Measurements from ENCODE around the gene SNRNP200.

The SNRNP200 gene

DNA sequence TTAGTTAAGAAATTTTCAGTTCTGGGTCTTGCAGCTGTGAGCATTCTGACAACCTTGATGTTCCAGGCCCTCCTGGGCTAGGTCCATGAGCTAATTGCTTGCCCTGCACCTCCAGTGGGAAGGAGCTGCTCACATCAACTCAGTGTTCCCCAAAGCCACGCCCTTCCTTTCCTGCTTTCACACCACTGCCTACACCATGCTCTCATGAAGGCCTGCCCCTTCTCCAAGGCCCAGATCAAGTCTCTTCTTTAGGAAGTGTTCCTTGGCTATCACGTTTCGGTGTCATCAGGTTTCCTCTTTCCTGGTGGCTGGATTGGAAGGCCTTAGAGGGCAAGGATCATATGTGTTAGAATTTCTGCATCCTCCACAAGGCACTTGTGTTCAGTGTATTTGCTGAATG, 58.3 kb downstream of the SNRNP200 start:
- no peak for DNase-seq

DNA sequence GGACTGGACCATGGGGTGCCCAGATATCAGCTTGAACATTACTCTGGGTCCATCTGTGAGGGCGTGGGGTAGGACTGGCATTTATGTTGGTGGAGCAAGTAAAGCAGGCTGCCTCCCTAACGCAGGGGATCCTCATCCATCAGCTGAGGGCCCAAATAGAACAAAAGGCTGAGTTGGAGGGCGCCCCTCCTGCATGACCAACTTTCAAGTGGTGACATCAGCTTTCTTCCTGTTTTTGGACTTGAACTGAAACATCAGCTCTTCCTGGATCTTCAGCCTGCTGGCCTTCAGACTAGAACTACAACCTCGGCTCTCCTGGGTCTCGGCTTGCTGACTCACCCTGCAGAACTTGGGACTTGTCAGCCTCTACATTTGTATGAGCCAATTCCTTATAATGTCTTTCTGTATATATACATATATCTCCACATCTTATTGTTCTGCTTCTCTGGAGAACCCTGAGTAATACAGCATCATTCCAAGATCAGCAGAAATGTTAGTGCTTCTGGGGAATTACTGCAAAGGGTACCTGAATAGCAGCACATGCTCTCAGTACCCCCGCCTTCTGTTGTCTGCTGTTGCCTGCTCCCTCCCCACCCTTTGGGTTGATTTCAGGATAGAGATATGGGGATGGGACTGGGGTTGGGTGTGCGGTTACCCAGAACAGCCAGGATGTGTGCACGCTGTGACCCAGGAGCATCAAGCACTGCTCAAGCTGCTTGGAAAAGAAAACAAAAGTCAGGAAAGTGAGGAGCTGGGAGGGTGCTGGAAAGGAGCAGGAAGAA, 59.5 kb downstream of the SNRNP200 start:
- DNase-seq = no peak

DNA sequence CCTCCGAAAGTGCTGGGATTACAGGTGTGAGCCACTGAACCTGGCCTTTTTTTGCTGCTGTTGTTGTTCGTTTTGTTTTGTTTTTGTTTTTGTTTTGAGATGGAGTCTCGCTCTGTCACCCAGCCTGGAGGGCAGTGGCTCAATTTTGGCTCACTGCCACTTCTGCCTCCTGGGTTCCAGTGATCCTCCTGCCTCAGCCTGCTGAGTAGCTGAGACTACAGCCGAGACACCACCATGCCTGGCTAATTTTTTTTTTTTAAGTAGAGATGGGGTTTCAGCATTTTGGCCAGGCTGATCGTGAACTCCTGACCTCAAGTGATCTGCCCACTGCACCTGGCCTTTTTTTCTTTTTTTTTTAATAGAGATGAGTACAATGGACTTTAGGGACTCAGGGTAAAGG, 61.5 kb downstream of the SNRNP200 start:
- no peak for DNase-seq

DNA sequence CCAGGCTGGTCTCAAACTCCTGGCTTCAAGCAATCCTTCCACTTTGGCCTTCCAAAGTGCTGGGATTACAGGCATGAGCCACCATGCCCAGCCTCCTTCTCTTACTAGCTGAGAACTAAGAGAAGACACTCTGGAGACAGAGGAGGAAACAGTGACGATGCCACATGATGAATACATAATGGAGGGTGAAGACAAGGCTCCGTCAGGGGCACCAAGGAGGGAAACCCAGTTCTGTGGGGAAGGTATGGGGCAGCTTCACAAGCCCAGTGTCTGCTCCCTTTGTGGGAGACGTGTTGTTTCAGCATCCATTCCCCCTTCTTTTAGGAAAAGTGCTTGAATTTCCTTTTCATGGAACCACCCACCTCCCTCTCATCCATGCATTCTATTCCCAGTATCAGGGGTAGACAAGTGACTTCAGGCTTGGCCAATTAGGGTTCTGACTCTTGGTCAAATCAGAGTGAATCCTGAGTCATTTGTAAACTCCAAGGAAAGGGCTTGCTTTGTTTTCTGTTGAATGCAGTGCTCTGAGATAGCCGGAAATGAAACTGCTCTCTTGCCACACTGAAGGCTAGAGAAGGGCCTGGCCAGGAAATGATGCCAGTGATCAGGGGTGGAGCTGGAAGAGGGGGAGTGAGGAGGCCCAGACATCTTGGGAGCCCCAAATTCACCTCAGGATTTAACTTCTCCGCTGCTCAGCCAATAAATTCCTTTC, 63.3 kb downstream of the SNRNP200 start:
- peak; percentile 18 for DNase-seq

DNA sequence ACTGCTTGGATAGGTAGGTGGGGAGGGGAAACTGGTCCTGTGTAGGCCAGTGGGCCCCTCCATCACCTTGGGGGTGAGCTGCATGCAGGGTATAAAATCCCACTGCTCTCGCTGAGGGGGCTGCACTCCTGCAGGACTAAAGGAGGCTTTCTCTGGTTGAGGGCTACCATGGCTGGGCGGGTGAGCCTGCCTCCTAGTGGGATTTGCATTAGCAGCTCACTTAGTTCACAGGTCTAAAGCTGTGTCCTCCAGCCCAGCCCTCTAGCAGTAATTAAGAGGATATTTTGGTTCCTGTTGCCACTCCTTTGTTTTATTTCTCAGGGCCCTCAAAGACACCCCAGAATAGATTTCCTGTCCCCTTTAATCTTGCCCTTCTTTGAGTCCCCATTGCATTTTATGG, 64.1 kb downstream of the SNRNP200 start:
- DNase-seq = no peak

DNA sequence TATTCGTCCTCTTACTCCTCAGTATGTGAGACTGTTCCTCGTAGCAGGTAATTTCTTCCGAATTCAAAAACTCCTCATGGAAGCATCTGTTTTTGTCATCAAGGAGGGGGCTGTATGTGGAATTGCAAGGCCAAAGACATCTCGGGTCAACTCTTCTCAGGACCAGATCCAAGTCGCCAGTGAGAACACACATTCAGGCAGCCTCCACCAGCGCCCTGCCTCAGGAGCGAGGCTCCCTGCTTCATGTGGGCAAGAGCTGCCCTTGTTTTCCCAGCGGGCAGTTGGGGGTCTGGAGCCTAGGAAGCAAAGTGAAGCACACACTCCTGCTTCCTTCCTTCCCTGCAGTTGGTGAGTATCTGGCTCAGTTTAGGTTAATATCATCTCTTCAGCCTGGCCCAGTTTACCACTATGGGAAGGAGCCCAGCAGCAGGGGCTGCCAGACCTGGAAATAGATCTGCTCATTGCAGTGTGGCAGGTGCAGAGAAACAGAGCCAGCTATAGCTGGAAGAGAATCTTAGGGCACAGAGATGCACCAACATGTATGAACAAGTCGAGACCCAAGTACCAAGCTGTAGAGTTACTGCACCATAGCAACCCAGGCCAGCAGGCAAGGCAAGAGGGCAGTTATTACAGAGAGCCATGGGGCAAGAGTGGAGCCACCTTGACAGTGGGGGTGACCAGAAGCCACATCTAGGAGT, 64.9 kb downstream of the SNRNP200 start:
- DNase-seq = no peak

DNA sequence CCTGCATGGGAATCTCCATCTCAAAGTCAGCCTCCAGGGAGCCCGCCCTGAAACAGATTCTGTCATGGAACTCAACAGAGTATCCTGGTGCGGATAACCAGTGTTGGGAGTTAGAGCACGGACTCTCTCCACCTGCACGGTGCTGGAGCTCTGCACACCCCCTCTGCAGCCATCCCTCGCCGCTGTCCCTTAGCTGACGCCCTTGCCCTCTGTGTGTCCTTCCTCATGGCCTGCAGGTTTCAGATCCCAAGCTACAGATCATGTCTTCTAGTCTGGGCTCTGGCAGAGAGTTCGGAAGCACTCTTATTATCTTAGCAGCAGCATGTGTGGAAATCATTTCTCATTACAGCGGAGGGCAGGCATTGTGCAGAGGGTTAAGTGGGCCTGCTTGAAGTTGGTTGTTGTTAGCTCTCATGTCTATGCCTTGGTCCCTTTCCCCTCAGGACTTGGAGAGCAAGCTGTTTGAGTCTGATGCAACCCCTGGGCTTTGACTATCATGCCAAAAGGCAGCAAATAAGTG, 65.5 kb downstream of the SNRNP200 start:
- DNase-seq = no peak

DNA sequence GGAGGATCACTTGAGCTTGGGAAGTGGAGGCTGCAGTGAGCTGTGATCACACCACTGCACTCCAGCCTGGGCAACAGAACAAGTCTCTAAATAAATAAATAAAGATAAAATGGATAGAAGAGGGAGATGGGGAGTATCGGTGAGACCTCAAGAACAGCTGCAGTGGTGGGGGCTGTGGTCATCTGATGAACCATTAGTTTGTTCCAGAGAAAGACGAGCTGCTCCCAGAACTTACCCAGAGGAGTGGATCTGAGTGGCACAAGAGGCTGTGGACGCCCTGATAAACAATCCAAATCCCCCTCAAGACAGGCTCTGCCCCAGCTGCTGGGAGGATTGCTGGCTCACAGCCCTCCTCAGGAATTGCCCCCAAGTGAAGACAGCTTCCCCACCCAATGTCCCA, 66.3 kb downstream of the SNRNP200 start:
- DNase-seq = no peak

DNA sequence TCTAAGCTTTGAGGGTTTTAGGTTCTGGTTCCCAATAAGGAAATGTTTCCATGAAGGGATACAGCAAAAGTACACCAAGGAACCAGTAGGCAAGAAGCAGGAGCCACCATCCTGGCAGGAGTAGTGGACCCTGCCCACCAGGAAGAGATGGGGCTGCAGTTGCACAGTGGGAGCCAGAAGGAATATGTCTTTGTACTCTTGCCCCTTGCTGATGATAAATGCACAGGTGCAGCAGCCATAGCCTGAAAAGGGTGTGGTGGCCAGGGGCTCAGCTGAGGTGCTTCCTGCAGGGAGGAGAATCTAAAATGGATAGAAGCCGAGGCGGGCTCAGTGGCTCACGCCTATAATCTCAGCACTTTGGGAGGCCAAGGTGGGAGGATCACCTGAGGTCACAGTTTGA, 67.1 kb downstream of the SNRNP200 start:
- DNase-seq = no peak

DNA sequence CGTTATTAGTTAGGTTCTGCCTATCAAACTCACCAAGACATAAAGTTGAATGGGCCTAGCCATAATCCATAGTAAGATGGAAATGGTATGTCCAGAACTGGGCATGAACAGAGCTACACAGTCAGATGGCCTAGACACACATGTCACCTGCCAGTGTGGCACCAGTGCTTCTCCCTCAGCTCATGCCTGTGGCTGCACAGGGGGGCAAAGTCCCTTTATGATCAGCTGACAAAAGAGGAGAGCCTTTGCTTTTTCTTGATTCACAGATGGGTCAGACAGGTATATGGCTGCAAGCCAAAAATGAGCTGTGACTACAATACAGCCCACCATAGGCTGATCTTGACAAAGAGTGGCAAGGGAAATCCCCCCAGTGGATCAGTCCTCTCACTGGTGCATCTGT, 68.5 kb downstream of the SNRNP200 start:
- no peak for DNase-seq

DNA sequence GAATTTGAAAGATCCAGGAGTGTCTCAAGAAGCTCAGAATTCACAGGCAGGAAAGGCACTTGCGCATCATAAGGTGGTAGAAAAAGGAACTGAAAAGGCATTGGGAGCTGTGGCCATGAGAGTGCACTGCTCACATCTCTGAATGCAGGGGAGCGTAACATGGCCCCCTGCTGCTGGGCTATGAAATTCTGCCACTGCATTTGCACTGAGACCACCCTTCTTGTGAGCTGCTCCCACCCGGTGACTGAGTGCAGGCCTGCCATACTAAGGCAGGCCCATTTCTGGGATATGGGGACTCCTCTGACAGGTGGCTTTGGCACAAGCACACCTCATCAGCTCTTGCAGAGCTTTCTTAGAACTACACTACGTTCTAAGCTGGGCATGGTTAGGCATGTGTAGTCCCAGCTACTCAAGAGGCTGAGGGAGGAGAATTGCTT, 71.4 kb downstream of the SNRNP200 start:
- no peak for DNase-seq

DNA sequence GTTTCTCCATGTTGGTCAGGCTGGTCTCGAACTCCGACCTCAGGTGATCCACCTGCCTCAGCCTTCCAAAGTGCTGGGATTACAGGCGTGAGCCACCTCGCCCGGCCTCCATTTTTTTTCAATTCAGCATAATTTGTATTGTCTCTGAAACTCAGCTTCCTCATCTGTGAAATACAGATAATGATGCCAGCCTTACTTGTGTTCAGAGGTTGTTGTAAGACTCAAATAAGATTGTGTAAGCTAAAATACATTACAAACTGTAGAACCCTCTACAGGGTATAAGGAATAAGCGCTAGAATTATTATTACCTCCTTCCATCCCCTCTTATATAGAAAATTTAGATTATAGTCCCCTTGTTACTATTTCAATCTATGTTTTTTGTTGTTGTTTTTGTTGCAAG, 71.9 kb downstream of the SNRNP200 start:
- no peak for DNase-seq

DNA sequence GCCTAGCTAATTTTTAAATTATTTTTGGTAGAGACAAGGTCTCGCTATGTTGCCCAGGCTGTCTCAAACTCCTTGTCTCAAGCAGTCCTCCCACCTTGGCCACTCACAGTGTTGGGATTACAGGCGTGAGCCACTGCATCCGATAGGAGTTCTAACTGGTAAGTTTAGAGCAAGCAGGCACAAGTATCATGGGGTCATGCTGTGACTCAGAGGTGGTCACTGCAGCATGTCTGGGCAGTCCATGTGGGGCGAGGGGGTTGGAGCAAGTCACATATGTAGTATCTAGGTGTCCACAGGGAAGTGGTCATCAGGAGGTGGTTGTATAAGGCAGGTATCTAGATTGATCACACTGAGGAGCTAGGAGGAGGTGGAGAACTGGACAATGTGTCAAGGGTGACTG, 74.0 kb downstream of the SNRNP200 start:
- DNase-seq = no peak

DNA sequence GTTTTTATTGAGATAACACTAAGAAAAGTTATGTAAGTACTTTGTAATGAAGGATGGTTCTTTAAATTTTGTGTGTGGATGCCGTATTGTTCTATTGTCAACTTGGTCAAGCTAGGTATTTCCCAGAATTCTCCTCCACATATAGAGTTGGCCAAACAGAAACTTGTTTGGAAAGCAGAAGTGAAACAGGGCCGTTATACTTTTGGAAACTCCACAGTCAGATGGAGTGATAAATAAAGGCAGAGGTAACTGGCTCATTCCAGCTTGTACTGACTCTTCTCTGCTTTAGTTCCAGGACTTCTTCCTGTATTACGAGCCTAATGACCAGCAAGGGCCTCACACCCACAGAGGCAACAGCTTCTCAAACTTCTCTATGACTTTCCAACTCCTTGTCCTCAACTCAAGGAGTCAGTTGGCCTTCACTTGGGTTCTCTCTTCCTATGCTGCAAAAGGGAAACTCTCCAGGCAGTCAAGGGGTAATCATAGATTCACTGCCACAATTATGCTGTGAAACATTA, 80.3 kb downstream of the SNRNP200 start:
- no peak for DNase-seq
